Skeletal muscle tissue (tissue), 4 donors: ENCODE data around the gene KLF12. TPM values are rescaled to one million over a fixed set of nuclear protein-coding genes. Genes with fewer than 3 reads are reported as not detected.
A peak's percentile ranks its signal among the peaks of the same experiment; 100 is the strongest.

Experiments used
- H3K27ac ChIP-seq: one replicate; pipeline ENCODE4 v1.7.0; 2013; ENCODE audit warnings: mild to moderate bottlenecking, low read depth, low read length, inconsistent platforms
- H3K27me3 ChIP-seq, 3 donors: one replicate each; pipeline ENCODE4 v1.7.0; 2013; ENCODE audit warnings: low read length in 3 of 3; ENCODE audit not compliant: control insufficient read depth in 3 of 3, insufficient read depth in 3 of 3
- H3K36me3 ChIP-seq, 3 donors: one replicate each; pipeline ENCODE4 v1.7.0; 2013; ENCODE audit warnings: low read length in 3 of 3; ENCODE audit not compliant: control insufficient read depth in 3 of 3, insufficient read depth in 3 of 3
- H3K4me1 ChIP-seq, 3 donors: one replicate each; pipeline ENCODE4 v1.7.0; 2013; ENCODE audit warnings: low read length in 3 of 3, mild to moderate bottlenecking in 3 of 3; ENCODE audit not compliant: control insufficient read depth in 3 of 3, insufficient read depth in 3 of 3
- H3K4me3 ChIP-seq, 3 donors: one replicate each; pipeline ENCODE4 v1.7.0; 2013; ENCODE audit warnings: low read length in 3 of 3
- H3K9ac ChIP-seq, 3 donors: one replicate each; pipeline ENCODE4 v1.7.0; 2013; ENCODE audit warnings: low read length in 3 of 3, mild to moderate bottlenecking in 3 of 3, moderate library complexity in 2 of 3, low read depth in 1 of 3
- H3K9me3 ChIP-seq, 3 donors: one replicate each; pipeline ENCODE4 v1.7.0; 2013; ENCODE audit warnings: low read length in 3 of 3; ENCODE audit not compliant: control insufficient read depth in 3 of 3
- total RNA-seq: library from RNA; depleted of rRNA; stranded (reverse); fragments of >200 nt; gene quantifications from one replicate; pipeline ENCODE4 v1.2.3, GENCODE V29; 2014
- donor health status: Osteomylitis.

KLF12 gene
- total RNA-seq, 1 donor from 2014 or later, result 18.3 TPM

DNA sequence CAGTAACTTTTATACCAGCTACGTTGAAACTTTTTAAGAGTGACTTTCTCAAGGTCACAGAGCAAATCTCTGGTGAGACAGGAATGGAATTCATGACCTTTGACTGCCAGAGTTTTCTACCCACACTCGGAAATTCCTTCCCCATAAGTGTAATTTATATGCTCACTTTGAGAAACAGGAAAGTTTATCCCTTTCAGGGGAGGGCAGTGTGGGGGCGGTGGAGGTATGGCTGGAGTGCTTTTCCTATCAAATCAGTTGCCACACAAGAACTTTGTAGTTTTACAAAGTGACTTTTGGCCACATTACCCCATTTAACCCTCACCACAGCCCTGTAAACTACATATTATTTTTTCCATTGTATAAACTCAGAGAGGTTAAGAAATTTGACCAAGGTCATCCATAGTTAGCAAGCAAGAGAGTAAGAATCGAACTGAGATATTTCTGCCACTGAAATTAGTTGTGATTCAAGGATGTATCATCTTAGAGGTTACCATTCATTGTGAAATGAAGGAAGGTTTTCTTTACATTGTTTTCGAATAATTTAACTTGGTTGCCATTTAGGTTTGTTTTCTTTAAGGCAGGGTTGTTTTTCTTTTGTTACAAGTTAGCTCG lies 5.9 kb downstream of the KLF12 start:
- Histone ChIP-seq H3K4me3 (no peak overlapping the region), H3K27me3 (no peaks in the 10 kb centered on the region), H3K27ac (peak overlapping the region; percentile 45), H3K4me1 (peaks cover 5 to 23% (median 19%) of the 10 kb centered on the region in 3 donors), H3K9ac (no peak overlapping the region), H3K36me3 (no peaks in the 10 kb centered on the region), H3K9me3 (no peaks in the 10 kb centered on the region)

DNA sequence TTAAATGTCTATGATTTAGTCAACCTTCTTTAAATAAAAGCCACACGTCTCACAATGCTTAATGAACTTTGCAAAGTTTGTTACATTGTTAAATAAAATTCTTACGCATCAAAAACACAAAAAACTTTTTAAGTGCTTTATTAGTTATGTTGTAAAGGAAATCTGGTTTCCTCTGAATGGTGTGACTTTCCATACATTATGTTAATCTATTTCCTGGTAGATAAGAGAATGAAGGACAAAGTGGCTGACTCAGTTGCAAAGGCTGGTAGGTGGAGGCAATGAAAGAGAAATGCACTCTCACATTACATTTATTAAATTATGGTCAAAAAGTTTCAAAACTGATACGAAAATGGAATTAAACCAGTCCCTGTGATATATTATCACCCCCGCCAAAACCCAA lies 15.9 kb downstream of the KLF12 start:
- Histone ChIP-seq H3K27ac (no peak overlapping the region), H3K27me3 (no peaks in the 10 kb centered on the region), H3K9me3 (peaks cover 0 to 9% (median 6%) of the 10 kb centered on the region in 3 donors), H3K9ac (no peak overlapping the region), H3K36me3 (no peaks in the 10 kb centered on the region), H3K4me1 (no peaks in the 10 kb centered on the region), H3K4me3 (no peak overlapping the region)

DNA sequence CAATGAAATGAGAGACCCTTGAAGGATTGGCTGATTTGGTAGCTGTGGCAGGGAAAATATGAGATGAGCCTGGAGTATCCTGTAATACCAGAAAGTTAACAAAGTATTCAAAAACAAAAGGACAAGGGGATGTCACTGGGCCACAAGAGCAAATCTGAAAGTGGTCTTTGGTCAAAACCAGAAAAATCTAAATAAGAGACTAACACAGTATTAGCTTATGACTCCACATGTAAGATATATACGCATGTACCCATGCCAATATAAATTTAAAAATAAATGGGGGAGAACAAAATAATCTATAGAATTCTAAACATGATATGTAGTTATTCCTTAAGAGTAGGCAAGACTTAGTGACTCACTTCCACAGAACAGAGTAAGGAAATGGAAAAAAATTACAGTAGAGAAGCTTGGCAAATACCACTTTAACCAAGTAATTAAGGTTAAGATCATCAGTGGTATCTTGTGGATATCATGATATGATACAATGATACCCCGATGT lies 16.9 kb downstream of the KLF12 start:
- Histone ChIP-seq H3K9me3 (peaks cover 0 to 9% (median 6%) of the 10 kb centered on the region in 3 donors), H3K27me3 (no peaks in the 10 kb centered on the region), H3K4me3 (no peak overlapping the region), H3K36me3 (no peaks in the 10 kb centered on the region), H3K27ac (no peak overlapping the region), H3K9ac (no peak overlapping the region), H3K4me1 (no peaks in the 10 kb centered on the region)

DNA sequence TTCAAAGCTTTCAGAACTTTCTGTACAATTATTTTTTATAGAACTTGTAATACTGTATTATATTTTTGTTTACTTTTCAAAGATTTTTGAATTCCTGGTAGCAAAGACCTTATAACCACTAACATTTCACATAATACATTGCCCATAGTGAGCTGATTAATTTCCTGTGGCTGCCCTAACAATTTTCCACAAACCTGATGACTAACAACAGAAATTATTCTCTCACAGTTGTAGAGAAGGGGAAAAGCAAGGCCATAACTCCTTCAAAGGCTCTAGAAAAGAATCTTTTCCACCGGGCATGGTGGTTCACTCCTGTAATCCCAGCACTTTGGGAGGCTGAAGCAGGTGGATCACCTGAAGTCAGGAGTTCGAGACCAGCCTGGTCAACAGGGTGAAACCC lies 19.1 kb downstream of the KLF12 start:
- H3K27me3 ChIP-seq, result no peaks in the 10 kb centered on the region
- no peak overlapping the region for H3K27ac ChIP-seq
- peaks cover 0 to 9% (median 6%) of the 10 kb centered on the region in 3 donors for H3K9me3 ChIP-seq
- no peak overlapping the region for H3K9ac ChIP-seq
- no peaks in the 10 kb centered on the region for H3K36me3 ChIP-seq
- no peak overlapping the region for H3K4me3 ChIP-seq
- no peaks in the 10 kb centered on the region for H3K4me1 ChIP-seq

DNA sequence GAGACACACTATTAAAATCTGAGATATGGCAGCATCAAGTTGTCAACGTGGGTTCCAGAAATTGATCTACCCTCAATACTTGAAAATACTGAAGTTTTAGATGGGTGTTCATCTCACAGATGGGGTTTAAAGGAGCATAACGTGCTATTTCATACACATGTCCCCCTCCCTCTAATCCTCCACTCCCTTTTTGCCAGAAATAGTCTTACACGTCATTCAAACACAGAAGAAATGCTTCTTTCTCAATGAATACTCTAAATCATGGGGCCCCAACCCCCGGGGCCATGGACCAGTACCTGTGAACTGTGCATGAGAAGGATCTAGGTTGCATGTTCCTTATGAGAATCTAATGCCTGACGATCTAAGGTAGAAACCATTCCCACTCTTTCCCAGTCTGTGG lies 19.6 kb downstream of the KLF12 start:
- Histone ChIP-seq H3K9me3 (peaks cover 0 to 8% (median 6%) of the 10 kb centered on the region in 3 donors), H3K36me3 (no peaks in the 10 kb centered on the region), H3K27me3 (no peaks in the 10 kb centered on the region), H3K9ac (no peak overlapping the region), H3K27ac (no peak overlapping the region), H3K4me1 (no peaks in the 10 kb centered on the region), H3K4me3 (no peak overlapping the region)

DNA sequence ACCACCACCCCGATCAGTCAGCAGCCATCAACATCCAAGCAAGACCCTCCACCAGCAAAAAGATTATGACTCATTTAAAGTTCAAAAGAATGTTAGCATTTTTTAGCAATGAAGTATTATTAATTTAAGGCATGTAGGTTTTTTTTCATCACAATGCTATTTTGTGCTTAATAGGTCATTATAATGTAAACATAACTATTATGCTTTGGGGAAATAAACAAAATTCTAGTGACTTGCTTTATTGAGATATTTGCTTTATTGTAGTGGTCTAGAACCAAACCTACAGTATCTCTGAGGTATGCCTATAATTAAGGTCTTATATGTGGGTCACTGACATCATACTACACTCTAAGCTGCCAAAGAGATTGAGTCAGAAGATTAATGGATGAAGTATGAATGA lies 20.0 kb downstream of the KLF12 start:
- Histone ChIP-seq H3K27ac (no peak overlapping the region), H3K4me1 (no peaks in the 10 kb centered on the region), H3K36me3 (no peaks in the 10 kb centered on the region), H3K9me3 (peaks cover 0 to 4% (median 3%) of the 10 kb centered on the region in 3 donors), H3K9ac (no peak overlapping the region), H3K4me3 (no peak overlapping the region), H3K27me3 (no peaks in the 10 kb centered on the region)

DNA sequence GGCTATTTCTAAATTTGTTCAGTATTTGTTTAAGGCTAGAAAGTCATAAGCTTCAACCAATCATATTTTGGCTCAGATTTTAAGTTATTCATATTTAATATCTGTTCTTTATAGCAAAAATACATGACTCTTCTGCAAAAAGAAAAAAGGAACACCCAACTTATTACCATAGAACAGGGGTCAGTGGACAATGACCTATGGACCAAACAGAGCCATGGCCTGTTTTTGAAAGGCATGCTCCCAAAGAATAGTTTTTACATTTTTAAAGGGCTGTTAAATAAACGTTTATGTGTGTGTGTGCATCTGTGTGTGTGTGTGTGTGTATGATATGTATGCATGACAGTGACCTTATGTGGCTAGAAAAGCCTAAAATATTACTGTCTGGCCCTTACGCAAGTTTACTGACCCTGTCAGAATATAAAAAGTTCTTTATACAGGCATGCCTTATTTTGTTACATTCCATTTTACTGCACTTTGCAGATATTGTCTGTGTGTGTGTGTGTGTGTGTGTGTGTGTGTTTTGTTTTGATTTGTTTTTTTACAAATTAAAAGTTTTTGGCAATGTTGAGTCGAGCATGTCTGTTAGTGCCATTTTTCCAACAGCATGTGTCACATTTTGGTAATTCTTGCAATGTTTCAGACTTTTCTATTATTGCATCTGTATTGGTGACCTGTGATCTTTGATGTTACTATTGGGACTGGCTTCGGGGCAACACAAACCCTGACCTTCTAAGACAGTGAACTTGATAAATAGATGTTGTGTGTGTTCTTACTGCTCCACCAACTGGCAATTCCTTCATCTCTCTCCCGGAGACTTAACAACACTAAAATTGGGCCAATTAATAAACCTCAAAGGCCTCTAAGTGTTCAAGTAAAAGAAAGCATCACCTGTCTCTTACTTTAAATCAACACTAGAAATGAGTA lies 22.0 kb downstream of the KLF12 start:
- no peak overlapping the region for H3K4me3 ChIP-seq
- H3K36me3 ChIP-seq, result no peaks in the 10 kb centered on the region
- no peak overlapping the region for H3K9ac ChIP-seq
- no peaks in the 10 kb centered on the region for H3K27me3 ChIP-seq
- H3K27ac ChIP-seq, result no peak overlapping the region
- H3K4me1 ChIP-seq, result no peaks in the 10 kb centered on the region
- no peaks in the 10 kb centered on the region for H3K9me3 ChIP-seq

DNA sequence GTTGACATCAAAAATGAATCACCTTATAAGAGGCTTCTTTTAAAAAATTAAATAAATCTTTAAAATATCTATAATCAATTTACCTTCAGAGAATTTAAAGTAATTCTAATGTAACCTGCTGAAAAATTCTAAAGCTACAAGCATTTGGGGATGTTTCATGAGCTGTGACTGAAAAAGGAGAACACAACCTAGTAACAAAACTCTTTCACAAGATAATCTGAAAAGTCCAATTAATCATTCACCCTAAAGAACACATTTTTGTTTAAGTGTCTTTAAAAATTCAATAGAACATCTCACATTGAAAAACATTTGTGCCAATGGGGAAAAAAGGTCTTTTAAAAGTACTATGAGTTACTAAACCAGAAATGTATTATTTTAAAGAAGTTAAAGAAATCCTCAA lies 22.8 kb downstream of the KLF12 start:
- Histone ChIP-seq H3K4me1 (no peaks in the 10 kb centered on the region), H3K36me3 (no peaks in the 10 kb centered on the region), H3K27me3 (no peaks in the 10 kb centered on the region), H3K27ac (no peak overlapping the region), H3K9me3 (no peaks in the 10 kb centered on the region), H3K4me3 (no peak overlapping the region), H3K9ac (no peak overlapping the region)

DNA sequence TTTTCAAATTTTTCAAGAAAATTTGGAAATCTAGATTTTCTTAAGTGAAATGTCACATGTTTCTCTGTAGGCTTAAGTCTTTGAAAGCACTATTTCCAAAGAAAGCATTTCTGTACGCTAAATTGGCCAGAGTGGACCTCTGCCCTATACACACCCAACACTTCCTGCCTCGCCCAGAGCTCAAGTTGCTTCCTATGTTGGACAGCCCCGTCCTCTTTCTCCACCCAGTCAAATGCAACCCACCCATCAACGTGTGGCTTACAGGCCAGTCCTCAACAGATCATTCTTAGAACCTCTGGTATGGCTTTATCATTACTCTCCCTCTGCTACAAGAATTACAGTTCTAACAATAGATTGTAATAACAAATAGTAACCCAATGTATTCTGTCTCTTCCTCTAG lies 24.2 kb downstream of the KLF12 start:
- H3K4me1 ChIP-seq, result no peaks in the 10 kb centered on the region
- H3K36me3 ChIP-seq, result no peaks in the 10 kb centered on the region
- no peak overlapping the region for H3K27ac ChIP-seq

DNA sequence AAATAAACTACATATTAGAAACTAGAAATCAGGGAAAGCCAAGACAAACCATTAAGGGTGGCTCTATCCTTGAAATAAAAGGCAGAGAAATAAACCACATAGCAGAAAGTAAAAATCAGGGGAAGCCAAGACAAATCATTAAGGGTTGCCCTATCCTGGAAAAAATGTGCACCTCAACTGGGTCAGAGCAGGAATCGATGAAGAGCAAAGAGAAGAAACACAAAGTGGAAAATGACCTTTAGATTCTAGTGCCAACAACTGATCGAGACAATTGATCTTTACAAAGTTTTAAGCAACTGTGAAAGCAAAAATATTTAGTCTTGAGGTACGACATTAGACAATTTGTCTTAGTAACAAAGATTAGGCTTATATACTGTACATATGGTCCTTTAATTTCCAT lies 26.6 kb downstream of the KLF12 start:
- no peak overlapping the region for H3K4me3 ChIP-seq
- H3K27ac ChIP-seq, result no peak overlapping the region
- H3K4me1 ChIP-seq, result no peaks in the 10 kb centered on the region
- no peaks in the 10 kb centered on the region for H3K9me3 ChIP-seq
- H3K36me3 ChIP-seq, result no peaks in the 10 kb centered on the region
- no peak overlapping the region for H3K9ac ChIP-seq
- H3K27me3 ChIP-seq, result no peaks in the 10 kb centered on the region

More for the DNA sequence above, 24.2 kb downstream of the KLF12 start:
- no peak overlapping the region for H3K9ac ChIP-seq
- H3K9me3 ChIP-seq, result no peaks in the 10 kb centered on the region
- H3K4me3 ChIP-seq, result no peak overlapping the region
- H3K27me3 ChIP-seq, result no peaks in the 10 kb centered on the region
